GM19193 (cell line): Measurements from ENCODE around the gene PTPN22.

Source experiments
- POLR2A ChIP-seq: IDR thresholded peaks from 4 replicates; pipeline ENCODE4 v1.6.1; 2011; ENCODE audit not compliant: insufficient read depth, insufficient read length; ENCODE audit errors: extremely low read depth

PTPN22 gene

GRCh38 chr1:113805639-113806038 is 65.9 kb downstream of the PTPN22 start:
- TF ChIP-seq POLR2A = no peak

- no peak for TF ChIP-seq POLR2A
Observed at GRCh38 chr1:113805256-113805531, 66.3 kb downstream of the PTPN22 start.

GRCh38 chr1:113804421-113805255 is 66.9 kb downstream of the PTPN22 start:
- TF ChIP-seq POLR2A = no peak

- no peak for TF ChIP-seq POLR2A
Observed at GRCh38 chr1:113802367-113803007, 69.0 kb downstream of the PTPN22 start.

GRCh38 chr1:113800487-113800886 is 71.0 kb downstream of the PTPN22 start:
- no peak for TF ChIP-seq POLR2A

- no peak for TF ChIP-seq POLR2A
Observed at GRCh38 chr1:113797472-113797871, 74.0 kb downstream of the PTPN22 start.

- no peak for TF ChIP-seq POLR2A
Observed at GRCh38 chr1:113793878-113794834, 77.4 kb downstream of the PTPN22 start.

GRCh38 chr1:113792986-113793385 is 78.5 kb downstream of the PTPN22 start:
- TF ChIP-seq POLR2A = no peak

- TF ChIP-seq POLR2A = no peak
Observed at GRCh38 chr1:113792471-113792870, 79.0 kb downstream of the PTPN22 start.

GRCh38 chr1:113788802-113789201 is 82.7 kb downstream of the PTPN22 start:
- no peak for TF ChIP-seq POLR2A

- TF ChIP-seq POLR2A = no peak
Observed at GRCh38 chr1:113787663-113788062, 83.8 kb downstream of the PTPN22 start.

- TF ChIP-seq POLR2A = no peak
Observed at GRCh38 chr1:113786069-113786468, 85.4 kb downstream of the PTPN22 start.

GRCh38 chr1:113784104-113784779 is 87.3 kb downstream of the PTPN22 start:
- no peak for TF ChIP-seq POLR2A

GRCh38 chr1:113783254-113784103 is 88.0 kb downstream of the PTPN22 start:
- no peak for TF ChIP-seq POLR2A
